HepG2 (cell line): ENCODE results near the gene NECTIN2. TPM values are rescaled to one million over a fixed set of nuclear protein-coding genes. Genes with fewer than 3 reads are reported as not detected.

Experiments
- AFF4 ChIP-seq: sonication (generic); formaldehyde crosslinking; IDR thresholded peaks from 2 replicates; pipeline ENCODE4 v1.4.0; 2020; ENCODE audit warnings: missing genetic modification reagents
- MTF1 ChIP-seq: sonication (generic); formaldehyde crosslinking; IDR thresholded peaks from 2 replicates; pipeline ENCODE4 v1.5.0; 2020; ENCODE audit warnings: missing genetic modification reagents
- MYPOP ChIP-seq: sonication (generic); formaldehyde crosslinking; IDR thresholded peaks from 2 replicates; pipeline ENCODE4 v1.8.1; 2023; ENCODE audit warnings: mild to moderate bottlenecking, moderate library complexity, missing genetic modification reagents
- NFRKB ChIP-seq: fragments of 450-650 bp; IDR thresholded peaks from 2 replicates; pipeline ENCODE4 v1.6.1; 2017
- U2AF2 ChIP-seq: fragments of 200-400 bp; formaldehyde crosslinking; IDR thresholded peaks from 2 replicates; pipeline ENCODE4 v1.6.1; 2017; ENCODE audit warnings: low read depth, mild to moderate bottlenecking, low read length
- ZBTB34 ChIP-seq: sonication (generic); formaldehyde crosslinking; IDR thresholded peaks from 2 replicates; pipeline ENCODE4 v1.8.0; 2022; ENCODE audit warnings: mild to moderate bottlenecking, missing genetic modification reagents
- ZHX2 ChIP-seq, 2 experiments: sonication (generic) in 1 of 2; formaldehyde crosslinking in 1 of 2; IDR thresholded peaks; 2 replicates each; pipeline versions ENCODE4 v1.6.1 to v1.9.0; 2014 to 2022; ENCODE audit warnings: antibody characterized with exemption in 1 of 2, borderline replicate concordance in 1 of 2, inconsistent platforms in 1 of 2, low read depth in 1 of 2, missing genetic modification reagents in 1 of 2
- ZNF24 ChIP-seq: fragments of 450-650 bp; IDR thresholded peaks from 2 replicates; pipeline ENCODE4 v1.6.1; 2017; ENCODE audit warnings: antibody characterized with exemption, mild to moderate bottlenecking
- ZNF616 ChIP-seq: sonication (generic); formaldehyde crosslinking; IDR thresholded peaks from 2 replicates; pipeline ENCODE4 v1.5.0; 2020; ENCODE audit warnings: low read depth, mild to moderate bottlenecking, missing genetic modification reagents
- ZNF800 ChIP-seq: sonication (generic); formaldehyde crosslinking; IDR thresholded peaks from 2 replicates; pipeline ENCODE4 v1.4.0; 2020; ENCODE audit warnings: missing genetic modification reagents
- ZNF83 ChIP-seq: sonication (generic); formaldehyde crosslinking; IDR thresholded peaks from 2 replicates; pipeline ENCODE4 v1.4.0; 2020; ENCODE audit warnings: missing genetic modification reagents, mild to moderate bottlenecking, borderline replicate concordance
- polyA plus RNA-seq, 8 experiments: library from polyadenylated mRNA; depleted of rRNA in 3 of 8; stranded (reverse) in 7 of 8; unstranded in 1 of 8; fragments of >200 nt; fragmentation: Illumina TruSeq in 4 of 8; extraction: Trizol in 4 of 8; gene quantifications; 2 replicates each; pipeline versions ENCODE4 v1.2.1 to v1.2.3, GENCODE V29; 2011 to 2016; ENCODE audit warnings: low read depth in 4 of 8, missing spikeins in 1 of 8, mixed read lengths in 1 of 8; ENCODE audit not compliant: insufficient read depth in 1 of 8
- total RNA-seq, 5 experiments: library from RNA; depleted of rRNA; stranded (reverse); fragments of >200 nt; fragmentation: Illumina TruSeq; extraction: Trizol; gene quantifications; 2 replicates each; pipeline ENCODE4 v1.2.3, GENCODE V29; 2016; ENCODE audit warnings: low read depth in 1 of 5

The NECTIN2 gene
- total and polyA plus RNA-seq, 2 of the 13 experiments (the other 11 are each of a cell fraction or from before 2014, with no cell fraction given), result 75.4 to 114 TPM

- TF ChIP-seq ZNF83 (CRISPR knock-in tag) (no peak), ZNF800 (CRISPR knock-in tag) (no peak), MTF1 (CRISPR knock-in tag) (no peak), ZBTB34 (CRISPR knock-in tag) (no peak), ZHX2 (IDR thresholded peaks at IDR 0.05; ENCODE audit: low read depth) (no peak), ZHX2 (CRISPR knock-in tag; IDR thresholded peaks at IDR 0.05; ENCODE audit: borderline replicate concordance) (no peak), NFRKB (no peak), MYPOP (CRISPR knock-in tag) (0 out of 2 replicates have a peak, but pooled peaks have one; percentile 22), U2AF2 (no peak), AFF4 (CRISPR knock-in tag) (no peak), ZNF24 (no peak), ZNF616 (peak; percentile 28; the same call in 1 of the 2 replicates)
Measured at GRCh38 chr19:44845612-44846454, at the start of gene NECTIN2 (continued).
